ENCODE measurements around the gene KRTAP12-2.
"Not testable (repeated sequence)": the region's sequence is repeated elsewhere in the genome, so short reads cannot be mapped to it uniquely, and the experiment has no call there.

KRTAP12-2 gene

GRCh38 chr21:44632067-44632466 is 34.7 kb downstream of the KRTAP12-2 start:
- no peak for TF ChIP-seq CTCF (IDR thresholded peaks at IDR 0.05; ENCODE audit: low read depth, low read length)

GRCh38 chr21:44630440-44630839 is 36.3 kb downstream of the KRTAP12-2 start:
- no peak overlapping the region for H3K4me3 ChIP-seq (ENCODE audit: low read depth, low read length)
- TF ChIP-seq CTCF (IDR thresholded peaks at IDR 0.05; ENCODE audit: low read depth, low read length): no peak

More at GRCh38 chr21:44632067-44632466, 34.7 kb downstream of the KRTAP12-2 start:
- no peak overlapping the region for H3K4me3 ChIP-seq (ENCODE audit: low read depth, low read length)

- no peak overlapping the region for H3K4me3 ChIP-seq (ENCODE audit: low read depth, low read length)
- TF ChIP-seq CTCF (IDR thresholded peaks at IDR 0.05; ENCODE audit: low read depth, low read length): no peak
Observed at GRCh38 chr21:44628707-44629391, 37.9 kb downstream of the KRTAP12-2 start.

GRCh38 chr21:44627831-44628233 is 38.9 kb downstream of the KRTAP12-2 start:
- not testable (repeated sequence) for H3K4me3 ChIP-seq (ENCODE audit: low read depth, low read length)

GRCh38 chr21:44627181-44627822 is 39.4 kb downstream of the KRTAP12-2 start:
- H3K4me3 ChIP-seq (ENCODE audit: low read depth, low read length): not testable (repeated sequence)

GRCh38 chr21:44626673-44627143 is 40.0 kb downstream of the KRTAP12-2 start, which contains the start of gene KRTAP10-9:
TSS of gene KRTAP10-9 (plus strand) at chr21:44627093. CDS start at chr21:44627172, 79 bp downstream.
- TF ChIP-seq CTCF (IDR thresholded peaks at IDR 0.05; ENCODE audit: low read depth, low read length): no peak
- H3K4me3 ChIP-seq (ENCODE audit: low read depth, low read length): no peak within 1 kb of the TSS

GRCh38 chr21:44626262-44626661 is 40.5 kb downstream of the KRTAP12-2 start:
- TF ChIP-seq CTCF (IDR thresholded peaks at IDR 0.05; ENCODE audit: low read depth, low read length): no peak
- H3K4me3 ChIP-seq (ENCODE audit: low read depth, low read length): no peak overlapping the region

GRCh38 chr21:44625756-44626155 is 41.0 kb downstream of the KRTAP12-2 start:
- no peak for TF ChIP-seq CTCF (IDR thresholded peaks at IDR 0.05; ENCODE audit: low read depth, low read length)
- H3K4me3 ChIP-seq (ENCODE audit: low read depth, low read length): no peak overlapping the region

Measured in WI38 (cell line).